ENCODE measurements around the gene EIF2S3.
A peak's percentile ranks its signal among the peaks of the same experiment; 100 is the strongest.
"Not testable (repeated sequence)": the region's sequence is repeated elsewhere in the genome, so short reads cannot be mapped to it uniquely, and the experiment has no call there.

EIF2S3 gene

DNA sequence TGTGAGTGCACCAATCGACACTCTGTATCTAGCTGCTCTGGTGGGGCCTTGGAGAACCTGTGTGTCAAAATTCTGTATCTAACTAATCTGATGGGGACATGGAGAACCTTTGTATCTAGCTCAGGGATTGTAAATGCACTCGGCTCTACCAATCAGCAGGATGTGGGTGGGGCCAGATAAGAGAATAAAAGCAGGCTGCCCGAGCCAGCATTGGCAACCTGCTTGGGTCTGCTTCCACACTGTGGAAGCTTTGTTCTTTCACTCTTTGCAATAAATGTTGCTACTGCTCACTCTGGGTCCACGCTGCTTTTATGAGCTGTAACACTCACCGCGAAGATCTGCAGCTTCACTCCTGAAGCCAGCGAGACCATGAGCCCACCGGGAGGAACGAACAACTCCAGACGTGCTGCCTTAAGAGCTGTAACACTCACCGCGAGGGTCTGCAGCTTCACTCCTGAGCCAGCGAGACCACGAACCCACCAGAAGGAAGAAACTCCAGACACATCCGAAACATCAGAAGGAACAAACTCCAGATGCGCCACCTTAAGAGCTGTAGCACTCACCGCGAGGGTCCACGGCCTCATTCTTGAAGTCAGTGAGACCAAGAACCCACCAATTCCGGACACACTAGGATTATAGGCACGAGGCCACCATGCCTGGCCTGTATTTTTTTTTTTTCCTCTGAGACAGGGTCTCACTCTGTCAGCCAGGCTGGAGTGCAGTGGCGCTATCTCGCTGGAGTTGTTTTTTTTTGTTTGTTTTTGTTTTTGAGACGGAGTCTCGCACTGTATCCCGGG lies 4.0 kb upstream of the EIF2S3 start:
- DNase-seq: not testable (repeated sequence)

DNA sequence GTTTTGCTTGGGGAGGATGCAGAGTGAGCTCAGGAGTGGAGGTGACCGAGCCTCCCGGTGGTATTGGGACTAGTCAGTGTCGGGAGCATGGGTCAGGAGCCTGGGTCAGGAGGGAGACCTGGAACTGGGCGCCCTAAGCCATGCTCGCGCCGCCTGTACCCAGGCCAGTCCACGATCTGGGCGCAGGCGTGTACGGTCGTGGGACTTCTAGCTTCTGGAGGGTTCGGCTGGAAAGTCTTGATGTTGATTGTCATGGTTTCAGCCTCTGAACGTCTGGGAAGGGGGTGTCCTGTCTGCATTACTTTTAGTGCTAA lies 244 bp downstream of the EIF2S3 start:
- no peak for DNase-seq

DNA sequence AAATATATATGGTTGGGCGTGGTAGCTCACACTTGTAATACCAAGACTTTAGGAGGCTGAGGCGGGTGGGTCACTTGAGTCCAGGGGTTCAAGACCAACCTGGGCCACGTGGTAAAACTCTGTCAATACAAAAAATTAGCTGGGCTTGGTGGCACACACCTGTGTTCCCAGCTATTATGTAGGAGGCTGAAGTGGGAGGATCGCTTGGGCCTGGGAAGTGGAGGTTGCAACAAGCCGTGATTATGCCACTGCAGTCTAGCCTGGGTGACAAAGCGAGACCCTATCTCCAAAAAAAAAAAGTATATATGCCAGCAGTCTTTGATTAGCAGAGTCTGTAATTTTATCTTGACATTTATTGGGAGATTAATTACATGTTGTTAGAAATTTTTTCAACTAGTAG lies 8.7 kb downstream of the EIF2S3 start:
- DNase-seq: no peak

DNA sequence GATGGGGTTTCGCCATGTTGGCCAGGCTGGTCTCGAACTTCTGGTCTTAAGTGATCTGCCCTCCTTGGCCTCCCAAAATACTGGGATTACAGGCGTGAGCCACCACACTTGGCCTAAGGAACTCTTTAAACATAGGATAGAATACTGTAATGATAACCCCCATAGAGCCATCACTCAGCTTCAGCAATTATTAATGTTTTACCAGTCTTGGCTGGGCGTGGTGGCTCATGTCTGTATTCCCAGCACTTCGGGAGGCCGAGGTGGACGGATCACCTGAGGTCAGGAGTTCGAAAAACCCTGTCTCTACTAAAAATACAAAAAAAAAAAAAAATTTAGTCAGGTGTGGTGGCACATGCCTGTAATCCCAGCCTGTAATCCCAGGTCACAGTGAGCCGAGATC lies 15.1 kb downstream of the EIF2S3 start:
- DNase-seq: no peak

DNA sequence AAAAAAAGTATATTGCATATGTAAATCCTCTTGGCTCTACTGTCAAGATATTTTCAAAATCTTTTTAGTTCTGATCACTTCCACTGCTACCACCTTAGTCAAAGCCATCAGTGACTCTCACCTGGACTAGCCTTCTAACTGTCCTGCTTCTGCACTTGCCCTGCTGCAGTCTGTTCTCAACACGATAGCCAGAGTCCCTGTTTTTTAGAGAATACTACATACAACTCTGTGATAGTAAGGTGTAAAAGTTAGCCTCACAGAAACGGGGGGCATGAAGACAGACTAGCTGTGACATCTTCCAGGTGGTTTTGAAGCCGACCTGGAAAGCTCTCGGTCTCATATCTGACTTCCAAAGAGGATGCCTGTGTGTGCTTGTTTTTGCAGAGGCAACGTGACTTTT lies 24.7 kb downstream of the EIF2S3 start:
- no peak for DNase-seq

DNA sequence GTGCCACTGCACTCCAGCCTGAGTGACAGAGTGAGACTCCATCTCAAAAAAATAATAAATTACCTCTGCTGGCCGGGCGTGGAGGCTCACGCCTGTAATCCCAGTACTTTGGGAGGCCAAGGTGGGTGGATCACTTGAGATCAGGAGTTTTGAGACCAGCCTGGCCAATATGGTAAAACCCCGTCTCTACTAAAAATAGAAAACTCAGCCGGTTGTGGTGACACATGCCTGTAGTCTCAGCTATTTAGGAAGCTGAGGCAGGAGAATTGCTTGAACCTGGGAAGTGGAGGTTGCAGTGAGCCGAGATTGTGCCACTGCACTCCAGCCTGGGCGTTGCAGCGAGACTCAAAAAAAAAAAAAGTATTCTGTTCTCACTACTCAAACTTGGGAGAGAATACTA lies 25.5 kb downstream of the EIF2S3 start:
- DNase-seq: not testable (repeated sequence)

DNA sequence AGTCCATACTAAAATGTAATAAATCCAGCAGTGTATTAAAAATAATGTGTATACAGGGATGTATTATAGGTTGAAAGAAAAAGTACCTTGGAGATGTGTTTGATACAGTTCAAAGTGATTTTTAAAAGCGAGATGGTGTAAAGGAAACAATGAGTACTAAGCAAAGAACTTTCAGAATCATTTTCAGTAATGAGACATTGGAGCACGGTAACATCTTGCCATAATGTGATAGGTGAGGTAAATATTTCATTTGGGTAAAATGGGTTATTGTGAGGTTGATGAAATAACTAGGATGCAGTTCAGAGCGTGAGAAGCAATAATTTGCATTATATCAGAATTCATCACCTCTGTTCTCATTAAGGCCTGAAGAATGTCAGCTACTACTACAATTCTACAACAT lies 25.9 kb downstream of the EIF2S3 start:
- no peak for DNase-seq

DNA sequence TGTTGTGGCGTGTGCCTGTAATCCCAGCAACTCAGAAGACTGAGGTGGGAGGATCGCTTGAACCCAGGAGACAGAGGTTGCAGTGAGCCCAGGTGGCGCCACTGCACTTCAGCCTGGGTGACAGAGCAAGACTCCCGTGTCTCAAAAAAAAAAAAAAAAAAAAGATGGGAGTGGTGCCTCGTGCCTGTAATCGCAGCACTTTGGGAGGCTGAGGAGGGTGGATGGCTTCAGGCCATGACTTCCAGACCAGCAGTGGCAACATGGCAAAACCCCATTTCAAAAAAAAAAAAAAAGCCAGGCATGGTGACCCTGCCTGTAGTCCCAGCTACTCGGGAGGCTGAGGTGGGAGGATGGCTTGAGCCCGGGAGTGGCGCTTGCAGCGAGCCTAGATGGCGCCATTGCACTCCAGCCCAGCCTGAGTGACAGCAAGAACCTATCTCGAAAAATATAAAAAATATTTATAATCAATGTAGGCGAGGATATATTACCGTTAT lies 27.0 kb downstream of the EIF2S3 start:
- peak; percentile 15 to 60 for DNase-seq

DNA sequence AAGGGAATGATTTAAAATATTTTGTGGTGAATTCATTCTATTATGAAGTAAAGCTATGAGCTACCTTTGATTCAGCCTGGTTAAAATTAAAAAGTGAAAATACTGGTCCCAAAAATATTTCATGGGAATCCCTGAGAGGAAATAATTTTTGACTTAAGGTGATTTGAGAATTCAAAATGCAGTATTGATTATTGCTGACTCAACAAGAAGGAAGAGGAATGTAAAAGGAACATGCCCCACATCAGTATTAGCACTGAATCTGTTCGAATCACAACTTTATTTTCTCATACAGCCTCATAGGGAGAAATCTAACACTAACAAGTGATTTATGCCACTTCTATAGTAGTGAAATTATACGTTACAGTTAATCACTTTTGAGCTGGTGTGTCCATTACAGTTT lies 27.7 kb downstream of the EIF2S3 start:
- DNase-seq: no peak

DNA sequence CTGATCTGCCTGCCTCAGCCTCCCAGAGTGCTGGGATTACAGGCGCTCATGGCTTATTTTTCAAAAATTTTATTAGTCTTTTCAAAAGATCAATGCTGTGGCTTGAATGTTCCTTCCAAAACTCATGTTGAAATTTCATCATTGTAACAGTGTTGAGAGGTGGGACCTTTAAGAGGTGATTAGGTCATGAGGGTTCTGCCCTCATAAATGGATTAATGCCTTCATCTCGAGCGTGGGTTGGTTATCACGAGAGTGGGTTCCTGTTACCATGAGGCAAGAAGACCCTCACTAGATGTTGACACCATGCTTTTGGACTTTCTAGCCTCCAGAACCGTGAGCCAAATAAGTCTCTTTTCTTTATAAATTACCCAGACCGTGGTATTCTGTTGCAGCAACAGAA lies 30.3 kb downstream of the EIF2S3 start:
- DNase-seq: no peak

DNA sequence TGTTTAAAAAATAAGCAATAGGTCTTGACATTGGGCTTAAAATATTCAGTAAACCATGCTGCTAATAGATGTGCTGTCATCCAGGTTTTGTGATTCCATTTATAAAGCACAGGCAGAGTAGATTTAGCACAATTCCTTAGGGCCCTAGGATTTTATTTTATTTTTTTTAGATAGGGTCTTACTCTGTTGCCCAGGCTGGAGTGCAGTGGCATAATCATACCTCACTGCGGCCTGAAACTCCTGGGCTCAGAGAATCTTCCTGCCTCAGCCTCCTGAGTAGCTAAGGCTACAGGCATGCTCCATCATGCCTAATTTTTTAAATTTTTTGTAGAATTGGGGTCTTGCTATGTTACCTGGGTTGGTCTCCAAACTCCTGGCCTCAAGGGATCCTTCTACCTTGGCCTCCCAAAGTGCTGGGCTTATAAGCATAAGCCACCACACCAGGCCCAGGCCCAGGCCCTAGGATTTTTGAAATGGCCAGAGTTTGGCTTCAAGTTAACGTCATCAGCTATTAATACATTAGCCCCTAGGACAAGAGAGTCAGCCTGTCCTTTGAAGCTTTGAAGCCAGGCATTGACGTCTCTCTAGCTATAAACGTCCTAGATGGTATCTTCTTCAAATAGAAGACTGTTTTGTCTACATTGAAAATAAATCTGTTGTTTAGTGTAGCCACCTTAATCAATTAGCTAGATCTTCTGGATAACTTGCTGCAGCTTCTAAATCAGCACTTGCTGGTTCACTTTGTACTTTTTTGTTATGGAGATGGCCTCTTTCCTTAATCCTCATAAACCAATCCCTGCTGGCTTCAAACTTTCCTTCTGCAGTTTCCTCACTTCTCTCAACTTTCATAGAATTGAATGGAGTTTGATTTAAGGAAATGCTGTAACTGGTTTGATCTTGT lies 35.8 kb downstream of the EIF2S3 start:
- DNase-seq: no peak

DNA sequence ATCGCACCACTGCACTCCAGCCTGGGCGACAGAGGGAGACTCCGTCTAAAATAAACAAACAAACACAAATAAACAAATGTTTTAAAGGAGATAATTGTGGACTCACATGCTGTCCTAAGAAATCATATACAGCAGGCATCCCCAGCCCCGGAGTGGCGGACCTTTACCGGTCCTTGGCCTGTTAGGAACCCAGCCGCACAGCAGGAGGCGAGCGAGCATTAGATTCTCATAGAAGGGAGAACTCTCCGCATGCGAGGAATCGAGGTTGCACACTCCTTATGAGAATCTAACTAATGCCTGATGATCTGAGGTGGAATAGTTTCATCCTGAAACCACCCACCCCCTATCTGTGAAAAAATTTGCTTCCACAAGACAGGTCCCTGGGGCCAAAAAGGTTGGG lies 39.0 kb downstream of the EIF2S3 start:
- DNase-seq: no peak

DNA sequence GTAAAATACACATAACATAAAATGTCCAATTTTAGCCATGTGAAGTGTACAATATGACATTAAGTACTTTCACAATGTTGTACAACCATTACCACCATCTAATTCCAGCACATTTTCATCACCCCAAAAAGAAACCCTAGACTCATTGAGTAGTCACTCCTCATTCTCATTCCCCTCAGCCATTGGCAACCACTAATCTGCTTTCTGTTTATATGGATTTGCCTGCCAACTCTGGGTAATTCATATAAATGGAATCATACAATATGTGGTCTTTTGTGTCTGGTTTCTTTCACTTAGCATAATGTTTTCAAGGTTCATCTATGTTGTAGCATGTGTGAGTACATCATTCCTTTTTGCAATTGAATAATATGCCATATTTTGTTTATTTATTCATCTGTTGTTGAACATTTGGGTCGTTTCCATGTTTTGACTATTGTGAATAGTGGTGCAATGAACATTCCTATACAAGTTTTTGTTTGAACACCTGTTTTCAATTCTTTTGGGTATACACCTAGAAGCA lies 43.0 kb downstream of the EIF2S3 start:
- DNase-seq: no peak

DNA sequence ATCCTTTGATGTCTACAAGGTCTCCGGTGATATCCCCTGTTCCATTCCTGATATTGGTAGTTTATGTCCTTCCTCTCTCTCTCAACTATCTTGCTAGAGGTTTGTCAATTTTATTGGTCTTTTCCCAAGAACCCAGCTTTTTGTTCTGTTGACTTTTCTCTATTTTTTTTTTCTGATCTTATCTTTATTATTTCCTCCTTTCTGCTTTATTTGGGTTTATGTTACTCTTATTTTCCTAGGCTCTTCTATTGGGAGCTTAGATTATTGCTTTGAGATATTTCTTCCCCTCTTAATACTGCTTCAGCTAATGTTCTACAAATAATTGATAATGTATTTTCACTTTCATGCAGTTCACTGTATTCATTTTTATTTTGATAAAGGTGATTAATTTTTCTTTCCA lies 44.2 kb downstream of the EIF2S3 start:
- DNase-seq: no peak

DNA sequence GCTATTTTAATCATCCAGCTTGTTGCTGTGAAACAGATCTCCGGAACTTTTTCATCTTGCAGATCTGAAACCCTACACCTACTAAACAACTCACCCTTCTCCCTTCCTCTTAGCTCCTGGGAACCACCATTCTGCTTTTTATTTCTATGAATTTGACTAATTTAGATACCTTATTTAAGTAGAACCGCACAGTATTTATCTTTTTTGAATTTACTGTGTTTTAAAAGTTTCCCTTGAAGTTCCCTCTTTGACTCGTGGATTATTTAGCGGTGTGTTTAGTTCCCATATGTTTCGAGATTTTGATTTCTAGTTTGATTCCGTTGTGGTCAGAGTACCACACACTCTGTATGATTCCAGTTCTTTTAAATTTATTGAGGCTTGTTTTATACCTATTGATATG lies 44.6 kb downstream of the EIF2S3 start:
- no peak for DNase-seq

DNA sequence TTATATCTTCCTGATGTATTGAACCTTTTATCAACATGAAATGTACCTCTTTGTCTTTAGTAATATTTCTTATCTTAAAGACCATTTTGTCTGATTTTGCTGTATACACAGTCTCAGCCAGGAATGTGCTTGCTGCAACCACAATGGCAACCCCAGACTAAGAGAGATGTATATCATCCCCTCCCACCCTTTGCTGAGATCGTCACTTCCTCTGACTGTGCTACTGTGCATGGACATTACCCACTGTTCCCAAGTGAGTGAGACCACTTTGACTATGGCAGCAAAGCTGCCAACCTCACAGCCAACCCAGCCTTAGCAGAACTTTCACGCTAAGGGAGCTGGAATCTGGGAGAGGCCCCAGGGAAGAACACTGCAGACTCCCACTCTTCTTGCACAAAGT lies 46.0 kb downstream of the EIF2S3 start:
- DNase-seq: no peak

DNA sequence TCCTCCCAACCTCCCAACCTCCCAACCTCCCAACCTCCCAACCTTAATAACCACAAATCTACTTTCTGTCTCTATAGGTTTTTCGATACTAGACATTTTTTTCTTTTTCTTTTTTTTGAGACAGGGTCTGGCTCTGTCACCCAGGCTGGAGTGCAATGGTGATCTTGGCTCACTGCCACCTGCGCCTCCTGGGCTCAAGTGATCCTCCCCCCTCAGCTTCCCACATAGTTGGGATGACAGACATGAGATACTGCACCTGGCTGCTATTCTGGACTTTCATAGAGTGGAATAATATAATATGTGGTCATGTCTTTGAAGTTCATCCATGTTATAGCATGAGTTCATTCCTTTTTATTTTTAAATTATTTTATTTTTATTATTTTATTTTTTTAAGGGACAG lies 55.3 kb downstream of the EIF2S3 start:
- DNase-seq: no peak

DNA sequence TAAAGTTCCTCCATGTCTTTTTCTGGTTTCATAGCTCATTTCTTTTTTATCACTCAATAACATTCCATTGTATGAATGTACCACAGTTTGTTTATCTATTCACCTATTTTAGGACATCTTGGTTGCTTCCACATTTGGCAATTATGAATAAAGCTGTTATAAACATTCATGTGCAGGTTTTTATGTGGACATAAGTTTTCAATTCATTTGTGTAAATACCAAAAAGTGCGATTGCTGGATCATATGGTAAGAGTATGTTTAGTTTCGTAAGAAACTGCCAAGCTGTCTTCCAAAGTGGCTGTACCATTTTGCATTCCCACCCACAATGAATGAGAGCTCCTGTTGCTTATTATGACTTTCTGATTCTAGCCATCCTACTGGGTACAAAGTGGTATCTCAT lies 58.4 kb downstream of the EIF2S3 start:
- DNase-seq: no peak

DNA sequence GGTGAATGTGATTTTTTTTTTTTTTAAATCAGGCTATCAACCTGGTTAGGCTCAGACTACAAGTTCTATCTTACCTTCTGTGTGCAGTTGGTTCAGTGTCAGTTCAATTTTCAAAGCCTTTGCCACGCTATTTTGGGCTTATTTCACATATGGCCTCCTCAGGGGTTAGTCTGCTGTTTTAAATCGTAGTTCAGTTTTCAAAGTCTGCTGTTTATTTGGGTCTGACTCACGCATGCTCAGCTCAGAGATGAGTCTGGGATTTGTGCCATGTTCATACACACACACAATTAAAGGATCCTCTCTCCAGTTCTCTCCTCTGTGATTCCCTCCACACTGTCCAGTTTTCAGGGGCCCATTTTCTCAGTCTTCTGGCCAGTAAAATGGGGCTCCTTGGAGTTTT lies 62.5 kb downstream of the EIF2S3 start:
- peak; percentile 17 to 73 for DNase-seq

DNA sequence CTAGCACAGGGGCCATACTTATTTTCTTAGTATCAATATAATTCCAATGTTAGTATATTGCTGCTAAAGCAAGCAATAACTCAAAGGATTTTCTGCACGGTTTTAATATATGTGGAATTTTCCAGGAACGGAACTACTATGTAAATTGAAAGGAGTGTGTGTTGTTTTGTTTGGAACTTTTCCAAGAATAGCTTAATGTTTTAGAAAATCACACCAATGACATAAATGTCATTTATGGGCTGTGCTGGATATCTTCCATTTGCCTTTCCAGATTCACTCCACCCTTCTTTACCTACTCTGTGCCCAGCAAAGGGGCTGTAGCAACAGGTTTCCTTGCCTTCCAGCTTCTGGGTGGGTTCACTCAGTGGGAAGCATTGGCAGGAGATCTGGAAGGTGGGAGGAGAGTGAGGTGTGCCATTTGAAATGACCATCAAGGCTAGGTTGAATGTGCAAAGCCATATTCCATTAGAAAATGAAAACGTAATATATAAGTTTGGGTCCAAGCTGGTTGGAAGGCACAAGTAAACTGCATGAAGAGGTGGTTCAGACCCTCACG lies 69.6 kb downstream of the EIF2S3 start:
- peak in 1 of 2 experiments; percentile 5 for DNase-seq

DNA sequence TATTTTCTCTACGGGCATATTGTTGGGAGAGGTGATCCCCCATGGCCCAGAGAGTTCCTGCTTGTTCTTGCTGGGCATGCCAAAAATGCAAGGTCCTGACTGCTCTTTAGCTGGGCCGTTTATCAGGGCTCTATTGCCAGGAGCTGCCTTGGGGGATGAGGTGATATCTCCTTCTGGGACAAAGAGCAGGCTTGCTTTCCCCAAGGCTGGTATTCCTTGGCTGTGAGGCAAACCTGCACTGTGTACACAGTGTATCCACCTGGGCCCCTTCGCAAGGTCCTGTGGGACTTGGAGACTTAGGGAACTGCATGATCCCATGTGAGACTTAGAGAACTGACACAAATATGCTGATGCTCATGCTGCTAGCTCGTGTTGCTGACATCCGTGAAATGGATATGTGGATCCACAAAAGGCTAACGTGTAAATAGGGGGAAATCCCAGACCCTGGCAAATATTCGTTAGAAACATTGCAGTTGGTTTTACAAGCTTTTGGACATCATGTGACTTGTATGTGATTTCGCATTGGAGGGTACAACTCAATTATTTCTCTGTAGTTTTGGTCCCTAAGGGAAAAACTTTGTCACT lies 70.4 kb downstream of the EIF2S3 start:
- no peak for DNase-seq
